GM21619 (cell line): ENCODE data around the gene SYT15B.
A peak's percentile ranks its signal among the peaks of the same experiment; 100 is the strongest.
"Not testable (repeated sequence)": the region's sequence is repeated elsewhere in the genome, so short reads cannot be mapped to it uniquely, and the experiment has no call there.

Experiments
- ATAC-seq: cut with Tn5 transposase; IDR thresholded peaks from one replicate; pipeline ENCODE4 v1.9.1; 2021; ENCODE audit not compliant: unreplicated experiment

SYT15B gene

DNA sequence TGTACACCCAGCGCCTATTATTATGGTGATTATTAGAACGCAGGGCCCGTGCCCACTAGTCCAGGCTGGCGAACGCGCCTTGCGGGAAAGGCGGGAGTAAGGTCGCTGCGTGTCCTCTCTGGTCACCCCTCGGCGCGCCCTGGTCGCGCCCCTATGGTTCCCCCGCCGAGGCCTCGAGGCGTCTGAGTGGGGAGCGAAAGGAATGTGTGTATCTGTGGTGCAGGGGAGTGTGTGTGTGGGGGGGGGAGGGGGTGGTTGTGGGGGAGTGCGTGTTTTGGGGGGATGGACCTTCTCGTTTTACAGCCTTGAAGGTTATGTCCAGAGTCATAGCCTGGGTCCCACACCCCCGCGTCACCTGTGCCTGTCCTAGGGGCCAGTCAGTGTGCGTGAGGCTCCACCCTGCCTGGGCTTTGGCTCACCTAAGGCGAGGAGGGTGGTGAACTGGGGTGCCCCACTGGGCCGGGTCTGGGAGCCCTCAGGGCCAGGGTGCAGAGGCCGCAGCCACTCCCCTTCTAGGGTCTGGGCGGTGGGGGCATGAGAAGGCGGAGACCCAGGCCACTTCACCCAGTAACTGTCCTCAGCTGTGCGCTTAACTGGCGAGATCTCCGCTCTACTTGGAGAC lies at the start of gene SYT15B:
Gene SYT15B, minus strand, starts transcription at position 39 of the 622 bp plus-strand sequence. CDS start 952 bp downstream, outside the sequence.
- not testable (repeated sequence) for ATAC-seq

DNA sequence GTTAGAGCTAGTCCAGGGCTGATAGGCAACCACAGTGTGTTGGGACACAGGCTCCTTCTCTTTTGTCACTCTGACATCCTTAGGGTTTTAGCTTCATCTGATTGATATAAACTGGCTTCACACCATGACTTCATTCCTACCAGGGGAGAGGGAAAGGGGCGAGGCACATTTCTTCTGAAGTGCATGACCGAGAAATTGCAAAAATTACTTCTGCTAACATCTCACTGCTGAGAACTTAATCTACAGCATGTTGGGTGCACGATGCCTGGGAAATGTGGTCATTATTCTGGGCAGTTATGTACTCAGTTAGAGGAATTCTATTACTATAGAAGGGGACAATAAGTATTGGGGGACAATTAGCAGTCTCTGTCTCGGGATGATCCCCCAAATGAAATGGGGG lies 16.2 kb upstream of the SYT15B start:
- ATAC-seq = not testable (repeated sequence)

DNA sequence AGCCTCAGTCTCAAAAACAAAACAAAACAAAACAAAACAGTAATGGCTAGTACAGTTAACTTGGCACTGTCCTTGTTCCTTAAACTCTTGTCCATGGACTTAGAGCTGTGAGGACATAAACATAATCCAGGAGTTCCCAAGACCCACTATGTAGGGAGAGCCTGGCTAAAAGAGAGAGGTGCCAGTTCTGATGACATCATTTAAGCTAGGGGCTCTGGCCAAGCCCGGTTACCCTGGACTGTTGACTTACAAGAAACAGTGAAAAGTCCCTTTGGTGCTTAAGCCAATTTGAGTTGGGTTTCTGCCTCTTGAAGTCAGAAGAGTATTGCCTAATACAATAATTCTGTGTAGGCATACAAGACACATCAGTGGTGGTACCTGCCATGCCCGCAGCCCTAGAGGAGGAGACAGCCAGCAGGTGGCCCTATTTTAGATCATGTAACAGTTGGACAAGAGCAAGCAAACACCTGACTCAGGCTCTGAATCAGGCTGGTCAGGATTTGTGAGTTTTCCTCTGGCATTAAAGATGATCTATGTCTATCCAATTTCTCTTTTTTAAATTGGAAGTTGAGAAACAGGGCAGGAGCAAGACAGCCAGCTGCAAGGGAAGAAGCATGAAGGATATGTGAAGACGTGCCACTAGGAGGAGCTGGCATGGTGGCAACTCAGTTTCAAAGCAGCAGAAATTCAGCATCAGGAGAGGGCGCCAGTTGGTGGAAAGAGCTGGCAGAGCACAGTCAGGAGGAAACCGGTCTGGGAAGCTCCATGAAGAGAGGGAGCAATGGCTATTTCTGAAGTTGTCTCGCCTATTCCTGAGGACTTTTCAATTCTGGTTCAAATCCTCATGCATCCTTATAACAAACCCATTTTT lies 12.2 kb upstream of the SYT15B start:
- ATAC-seq = not testable (repeated sequence)

DNA sequence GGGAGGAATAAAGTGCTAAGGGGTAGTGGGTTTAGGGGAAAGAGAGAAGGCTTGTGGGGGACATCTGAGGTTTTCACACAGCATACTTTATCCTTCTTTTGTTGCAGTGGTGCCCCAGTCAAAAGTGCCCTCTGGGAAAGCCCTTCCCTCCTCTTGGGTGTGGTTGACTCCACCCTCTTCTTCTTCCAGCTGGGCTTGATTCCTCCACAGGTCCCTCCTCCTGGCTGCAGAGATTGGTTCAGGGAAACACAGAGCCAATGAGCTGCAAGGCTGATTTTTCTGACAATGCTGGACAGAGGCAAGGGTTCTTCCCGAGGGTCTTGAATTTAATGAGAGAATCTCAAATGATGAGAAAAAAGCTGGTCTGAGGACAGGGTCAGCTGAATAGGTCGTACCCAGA lies 7.4 kb upstream of the SYT15B start:
- not testable (repeated sequence) for ATAC-seq

DNA sequence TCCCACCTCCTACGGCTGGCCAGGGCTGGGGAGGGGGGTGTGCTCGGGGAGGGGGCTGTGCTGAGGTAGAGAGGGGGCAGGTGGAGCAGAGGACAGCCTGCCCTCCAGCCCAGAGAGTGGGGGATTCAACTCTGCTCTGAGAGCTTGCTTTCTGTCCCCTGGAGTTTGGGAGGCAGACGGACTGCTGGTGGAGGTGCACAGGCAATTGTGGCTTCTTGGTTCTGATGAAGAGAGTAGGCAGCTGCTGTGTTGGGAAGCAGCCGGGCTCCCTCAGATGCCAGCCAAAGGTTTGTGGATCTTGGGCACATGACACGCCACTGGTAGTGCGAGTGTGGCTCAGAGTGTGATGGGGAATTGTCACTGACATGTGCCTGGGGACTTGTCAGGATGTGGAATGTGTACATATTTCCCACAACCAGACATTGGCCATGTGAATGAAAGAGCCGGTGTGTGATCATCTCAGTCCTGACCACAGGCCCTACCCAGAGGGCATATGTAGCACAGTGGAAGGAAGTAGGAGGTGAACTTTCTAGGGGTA lies 5.3 kb upstream of the SYT15B start:
- ATAC-seq = not testable (repeated sequence)

DNA sequence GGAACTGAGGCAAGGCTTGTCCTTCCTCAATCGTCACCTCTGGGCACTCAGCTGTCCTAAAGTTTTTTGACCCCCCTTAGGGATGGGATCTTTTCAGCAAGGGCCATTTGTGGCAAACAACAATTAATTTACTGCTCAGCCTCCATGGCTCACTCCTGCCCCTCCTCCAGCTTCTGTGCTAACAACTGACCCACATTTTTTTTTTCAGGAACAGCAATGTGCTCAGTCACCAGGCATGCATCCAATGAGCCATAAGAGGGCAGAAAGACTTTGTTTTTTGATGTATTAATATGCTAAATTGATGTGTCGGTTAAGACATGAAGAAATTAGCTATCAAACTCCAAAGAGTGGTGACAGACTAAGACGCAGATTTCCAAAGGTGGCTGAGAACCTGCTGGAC lies 4.7 kb upstream of the SYT15B start:
- ATAC-seq = not testable (repeated sequence)

DNA sequence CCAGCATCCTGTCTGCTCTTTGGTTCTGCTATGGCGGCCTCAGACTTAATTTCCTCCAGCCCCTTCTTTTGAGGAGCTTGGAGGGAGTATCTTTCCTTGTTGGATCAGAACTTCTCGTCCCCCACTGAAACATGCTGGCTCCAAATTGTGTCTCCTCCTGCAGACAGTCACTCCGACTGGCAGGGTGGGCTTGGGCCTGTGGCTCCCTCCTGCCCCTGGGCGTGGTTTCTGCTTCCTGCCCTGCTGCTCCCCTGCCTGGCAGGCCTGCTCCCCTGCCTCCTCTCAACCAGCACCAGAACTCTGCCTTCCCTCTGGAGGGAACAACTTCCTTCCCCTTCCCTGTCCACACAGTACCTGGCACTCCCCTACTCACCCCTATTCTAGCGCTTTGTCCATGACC lies 3.8 kb upstream of the SYT15B start:
- ATAC-seq = not testable (repeated sequence)

DNA sequence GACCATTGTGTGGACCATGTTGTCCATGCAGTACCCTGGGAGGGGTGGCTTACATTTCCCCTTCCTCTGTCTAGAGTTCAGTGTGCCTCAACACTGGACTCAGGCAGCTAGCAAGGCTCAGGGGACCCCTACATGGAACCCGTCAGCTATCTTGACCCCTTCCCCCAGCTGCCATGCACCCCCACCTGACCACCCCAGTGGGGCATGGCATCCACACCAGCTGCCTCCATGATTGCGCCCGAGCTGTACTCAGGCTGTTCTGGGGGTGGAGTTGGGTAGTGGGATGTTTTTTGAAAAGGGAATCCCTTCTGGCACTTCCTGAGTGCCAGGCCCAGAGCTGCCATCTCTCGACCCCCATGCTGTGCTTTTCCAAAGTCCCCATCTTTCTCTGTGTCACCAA lies 1.8 kb upstream of the SYT15B start:
- ATAC-seq = not testable (repeated sequence)

DNA sequence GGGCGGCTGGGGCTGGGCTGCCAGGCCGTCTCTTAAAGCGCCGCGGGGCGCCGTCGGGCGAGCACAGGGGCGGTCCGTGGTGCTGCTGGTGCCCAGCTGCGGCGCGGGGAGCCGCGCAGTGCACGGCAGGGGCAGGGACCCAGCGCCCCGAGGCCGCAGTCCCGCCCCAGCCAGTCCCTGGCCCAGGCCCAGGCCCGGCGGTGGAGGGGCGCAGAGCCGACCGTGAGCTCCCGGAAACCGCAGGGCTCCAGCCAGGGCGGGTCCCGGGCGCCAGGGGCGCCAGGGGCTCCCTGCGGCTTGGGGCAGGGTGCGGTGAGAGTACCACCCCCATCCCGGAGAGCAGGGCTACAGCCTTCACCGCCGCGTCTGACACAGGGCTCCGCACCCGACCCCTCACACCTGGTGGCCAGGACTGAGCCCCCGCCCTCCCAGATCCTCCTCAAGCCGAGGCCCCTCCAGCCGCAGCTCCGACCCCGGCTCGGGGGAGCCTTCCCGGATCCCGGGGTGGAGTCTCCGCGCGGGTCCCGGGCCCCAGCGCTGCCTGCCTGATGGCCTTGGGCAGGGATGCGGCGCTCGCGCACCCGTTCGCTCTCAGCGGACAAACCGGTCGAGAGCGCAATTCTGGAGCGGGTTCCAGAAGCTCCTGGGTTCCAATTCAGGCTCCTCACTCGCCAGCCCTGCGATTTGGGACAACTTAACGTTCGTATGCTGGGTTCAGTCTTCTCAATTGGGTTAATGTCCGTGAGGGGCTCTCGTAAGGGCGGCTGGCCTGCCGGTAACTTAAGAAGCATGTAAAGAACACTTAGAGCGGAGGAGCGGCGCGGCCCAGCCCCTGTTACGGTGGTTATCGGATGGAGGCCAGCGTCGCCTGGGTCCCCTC lies 478 bp downstream of the SYT15B start:
- ATAC-seq = not testable (repeated sequence)

DNA sequence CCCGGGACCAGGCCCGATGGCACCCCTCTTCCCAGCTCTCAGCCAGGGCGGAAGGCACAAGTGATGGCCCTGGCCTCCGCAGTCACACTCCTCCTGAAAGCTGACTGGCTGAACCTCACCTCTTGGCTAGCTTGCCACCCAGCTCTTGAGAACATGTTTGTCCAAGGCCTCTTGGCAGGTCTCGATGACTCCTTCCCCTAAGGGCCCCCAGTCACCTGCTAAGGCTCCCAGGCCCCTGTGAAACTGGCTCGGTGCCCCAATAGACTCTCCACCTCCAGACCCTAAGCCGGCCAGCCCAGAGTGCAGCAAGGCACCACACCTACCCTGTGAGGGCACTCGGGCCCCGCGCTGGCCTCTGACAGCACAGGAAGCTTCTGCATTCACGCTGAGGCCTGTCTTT lies 4.5 kb downstream of the SYT15B start:
- ATAC-seq = not testable (repeated sequence)

DNA sequence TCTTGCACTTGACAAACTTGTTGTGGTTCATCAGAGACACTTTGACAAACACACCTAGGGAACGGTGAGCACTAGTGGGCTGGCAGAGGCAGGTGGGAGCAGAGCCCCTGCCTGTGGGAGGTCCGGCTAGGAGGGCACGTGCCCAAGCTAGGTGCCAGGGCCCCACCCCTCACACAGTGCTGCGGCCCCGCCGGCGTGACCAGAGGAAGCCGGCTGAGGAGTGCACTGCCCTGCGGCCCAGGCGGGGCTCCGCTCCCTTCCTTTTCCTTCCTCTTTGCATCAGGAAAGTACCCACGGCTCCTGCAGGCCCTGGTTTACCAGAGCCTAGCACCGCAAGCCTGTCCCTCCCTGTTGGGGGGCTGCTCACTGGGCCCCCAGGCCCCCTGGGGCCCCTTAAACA lies 7.2 kb downstream of the SYT15B start:
- not testable (repeated sequence) for ATAC-seq

DNA sequence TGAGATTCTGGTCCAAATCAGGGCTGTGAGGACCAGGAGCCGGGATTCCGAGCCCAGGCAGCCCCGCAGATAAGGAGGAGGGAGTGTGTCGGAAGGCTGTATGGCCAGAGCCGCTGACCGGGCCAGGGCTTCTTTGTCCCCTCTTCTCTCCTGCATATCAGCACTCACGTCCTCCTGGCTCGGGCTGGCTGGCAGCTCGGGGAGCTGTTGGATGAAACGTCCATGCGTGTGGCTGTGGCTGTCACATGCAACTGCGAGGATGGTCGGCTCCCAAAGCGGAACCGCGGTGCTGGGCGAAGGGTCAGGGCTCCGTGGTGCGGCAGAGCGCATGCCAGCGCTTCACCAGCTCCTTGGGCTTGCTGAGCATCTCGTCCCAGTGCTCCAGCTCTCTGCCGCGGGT lies 9.5 kb downstream of the SYT15B start:
- not testable (repeated sequence) for ATAC-seq

DNA sequence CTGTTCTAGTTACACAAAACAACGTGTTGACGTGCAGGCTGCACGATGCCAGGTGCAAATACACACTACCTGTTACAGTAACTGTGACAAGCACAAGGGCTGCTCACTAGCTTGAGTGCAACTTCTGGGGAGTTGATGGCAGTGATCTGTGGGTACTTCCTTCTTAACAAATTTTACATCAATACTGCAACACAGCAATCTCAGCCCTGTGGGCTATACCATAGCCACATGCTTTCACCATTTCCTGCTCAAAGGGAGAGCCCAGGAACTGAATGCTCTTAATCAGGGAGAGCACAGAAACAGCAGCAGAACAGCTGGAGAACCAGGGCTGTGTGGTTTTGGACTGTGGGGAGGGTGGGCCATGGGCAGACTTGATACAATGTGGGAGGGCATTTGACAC lies 10.2 kb downstream of the SYT15B start:
- not testable (repeated sequence) for ATAC-seq

DNA sequence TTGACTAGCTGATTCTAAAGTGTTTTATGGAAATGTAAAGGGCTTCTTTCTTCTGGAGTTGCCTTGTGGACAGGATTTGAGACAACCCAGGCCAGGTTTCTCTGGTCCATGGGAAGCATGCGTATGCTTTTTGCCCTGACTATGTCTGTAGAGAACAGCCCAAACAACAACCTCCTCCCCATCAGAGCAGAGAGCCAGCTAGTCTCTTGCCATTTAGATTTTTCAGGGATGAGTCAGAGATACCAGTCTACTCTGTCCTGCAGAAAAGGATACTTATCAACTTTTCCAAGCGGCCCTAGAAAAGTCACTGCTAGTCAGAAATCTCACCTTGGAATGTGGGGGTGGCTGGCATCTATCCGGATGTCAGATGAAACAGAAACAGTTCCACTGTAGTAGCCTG lies 11.6 kb downstream of the SYT15B start:
- not testable (repeated sequence) for ATAC-seq

DNA sequence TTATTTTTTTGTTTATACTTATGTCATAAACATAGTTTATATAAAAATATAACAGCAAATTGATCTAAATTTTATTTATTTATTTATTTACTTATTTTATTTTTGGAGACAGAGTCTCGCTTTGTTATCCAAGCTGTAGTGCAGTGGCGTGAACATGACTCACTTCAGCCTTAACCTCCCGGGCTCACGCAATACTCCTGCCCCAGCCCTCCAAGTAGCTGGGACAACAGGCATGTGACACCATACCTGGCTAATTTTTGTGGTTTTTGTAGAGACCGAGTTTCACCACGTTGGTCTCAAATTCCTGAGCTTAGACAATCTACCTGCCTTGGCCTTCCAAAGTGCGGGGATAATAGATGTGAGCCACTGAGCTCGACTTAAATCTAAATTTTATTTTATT lies 13.0 kb downstream of the SYT15B start:
- not testable (repeated sequence) for ATAC-seq

DNA sequence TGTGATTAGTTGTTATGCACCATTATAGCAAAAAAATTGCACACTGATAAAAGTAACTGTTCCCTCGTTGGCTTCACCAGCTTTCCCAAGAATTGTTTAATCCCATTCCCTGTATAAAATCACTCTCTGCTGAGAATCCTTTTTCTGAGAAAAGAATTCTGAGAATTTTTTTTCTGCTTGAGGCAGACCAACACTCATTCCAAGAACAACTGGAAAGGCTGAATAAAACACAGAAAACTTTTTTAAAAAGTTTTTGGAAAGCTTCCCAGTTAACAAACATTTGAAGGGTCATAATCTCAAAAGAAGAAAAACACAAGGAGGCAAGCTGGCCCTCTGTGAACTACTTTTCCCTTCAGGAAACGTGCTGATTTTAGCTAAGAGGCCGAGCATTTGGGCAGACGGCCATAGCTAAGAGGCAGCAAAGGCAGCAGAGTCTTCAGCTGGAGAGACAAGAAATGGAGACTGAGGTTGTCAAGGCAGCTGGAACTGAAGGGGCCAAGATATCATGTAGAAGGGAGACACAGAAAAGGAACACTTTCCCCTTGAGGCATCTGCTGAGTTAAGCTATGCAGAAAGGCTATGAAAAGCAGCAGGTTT lies 16.5 kb downstream of the SYT15B start:
- ATAC-seq = not testable (repeated sequence)

DNA sequence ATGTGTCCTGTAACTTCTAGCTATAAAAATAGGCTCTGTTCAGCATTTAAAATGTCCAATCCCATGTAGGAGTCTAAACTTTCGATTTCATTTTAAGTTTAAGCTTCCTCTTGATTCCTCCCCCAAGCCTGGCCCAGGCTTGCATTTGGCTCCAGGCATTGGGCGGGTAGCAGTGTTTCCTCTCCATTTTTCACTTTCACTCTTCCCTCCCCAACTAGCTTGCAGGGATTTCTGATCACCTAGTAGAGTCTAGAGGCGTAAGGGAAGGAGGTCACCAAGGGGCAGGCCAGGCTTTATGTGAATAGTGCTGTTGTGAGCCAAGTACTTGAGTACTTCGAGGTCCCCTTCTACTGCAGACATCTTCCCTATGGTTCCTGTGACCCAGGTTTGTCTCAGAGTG lies 18.5 kb downstream of the SYT15B start:
- not testable (repeated sequence) for ATAC-seq

DNA sequence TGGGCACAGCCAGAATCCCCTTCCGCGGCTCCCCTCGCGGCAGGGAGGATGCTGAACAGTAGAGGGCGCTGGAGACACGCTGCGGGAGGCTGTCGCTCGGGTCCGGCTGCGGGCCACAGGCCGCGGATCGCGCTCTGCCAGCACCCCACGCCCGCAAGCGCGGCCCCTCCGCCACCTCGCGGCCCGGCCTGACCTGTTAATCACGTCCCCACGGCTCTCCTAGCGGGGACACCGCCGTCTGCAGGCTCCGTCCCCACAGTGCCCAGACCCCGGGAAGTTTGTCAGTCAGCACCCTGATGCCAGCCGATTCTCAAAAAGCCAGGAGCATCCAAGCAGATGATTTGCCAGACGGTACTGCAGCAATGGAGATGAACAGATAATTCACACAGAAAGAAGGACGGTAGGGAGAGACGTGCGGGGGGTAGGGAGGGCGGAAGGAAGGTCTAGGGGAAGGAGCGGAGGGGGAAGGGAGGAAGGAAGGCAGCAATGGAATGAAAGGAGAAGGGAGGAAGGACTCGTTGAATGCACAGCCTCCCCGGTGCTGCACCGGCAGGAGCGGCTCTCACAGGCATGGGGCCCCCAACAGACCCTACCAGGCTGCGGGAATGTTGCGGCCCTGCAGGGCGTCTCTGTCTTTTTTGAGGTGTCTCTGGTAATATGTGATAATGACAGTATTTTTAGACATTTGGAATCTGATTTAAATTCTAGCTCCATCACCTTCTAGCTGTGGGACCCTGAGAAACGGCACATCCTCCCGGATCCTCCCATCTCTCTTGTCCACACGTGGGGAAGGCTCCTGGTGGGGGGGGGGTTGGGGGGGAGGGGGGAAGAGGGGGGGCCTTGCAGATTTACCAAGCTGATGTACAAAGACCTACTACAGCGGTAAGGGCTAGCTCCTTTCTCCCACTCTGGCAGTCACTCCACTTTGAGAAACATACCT lies 19.5 kb downstream of the SYT15B start:
- ATAC-seq = peak; percentile 84

DNA sequence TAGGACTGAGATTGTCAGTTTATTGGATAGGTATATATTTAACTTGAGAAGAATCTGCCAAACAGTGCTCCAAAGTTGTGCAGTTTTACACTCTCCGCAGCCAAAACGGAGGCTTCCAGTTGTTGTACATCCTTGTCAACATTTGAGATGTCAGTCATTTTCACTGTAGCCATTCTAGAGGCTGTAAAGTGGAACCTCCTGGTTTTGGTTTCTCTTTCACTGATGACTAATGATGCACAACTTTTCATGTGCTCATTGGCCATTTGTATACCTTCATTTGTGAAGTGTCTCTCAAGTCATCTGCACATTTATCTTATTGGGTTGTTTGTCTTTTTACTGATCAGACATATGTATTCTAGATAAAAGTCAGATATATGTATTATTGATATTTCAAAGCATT lies 22.5 kb downstream of the SYT15B start:
- ATAC-seq = peak; percentile 72
